Putamen (tissue), 1 donor: Measurements from ENCODE around the gene SPPL2C.
A peak's percentile ranks its signal among the peaks of the same experiment; 100 is the strongest.

Source experiments
- DNase-seq: peaks from one replicate; pipeline ENCODE4 v3.0.0-alpha.2; 2016; ENCODE audit warnings: low spot score

The SPPL2C gene

GRCh38 chr17:45844695-45845375 is at the start of gene SPPL2C:
Gene SPPL2C, plus strand, starts transcription at chr17:45844881. Its CDS starts 26 bp downstream, at chr17:45844907.
- no peak for DNase-seq

- DNase-seq = no peak
These were observed 43.9 kb upstream of the SPPL2C start for GRCh38 chr17:45800816-45801215.

- DNase-seq = no peak
These were observed 43.3 kb upstream of the SPPL2C start for GRCh38 chr17:45801421-45801820.

GRCh38 chr17:45808845-45809244 is 35.8 kb upstream of the SPPL2C start:
- DNase-seq = no peak

GRCh38 chr17:45809499-45809898 is 35.2 kb upstream of the SPPL2C start:
- no peak for DNase-seq

GRCh38 chr17:45812102-45812501 is 32.6 kb upstream of the SPPL2C start:
- no peak for DNase-seq

GRCh38 chr17:45813048-45813725 is 31.5 kb upstream of the SPPL2C start:
- peak; percentile 71 for DNase-seq

GRCh38 chr17:45814622-45815606 is 29.8 kb upstream of the SPPL2C start:
- peak; percentile 60 for DNase-seq

GRCh38 chr17:45815752-45816151 is 28.9 kb upstream of the SPPL2C start:
- no peak for DNase-seq

GRCh38 chr17:45818041-45818440 is 26.6 kb upstream of the SPPL2C start:
- DNase-seq = no peak

- DNase-seq = peak; percentile 62
These were observed 26.0 kb upstream of the SPPL2C start for GRCh38 chr17:45818699-45819098.

GRCh38 chr17:45819632-45820031 is 25.0 kb upstream of the SPPL2C start:
- no peak for DNase-seq

- DNase-seq = no peak
These were observed 24.5 kb upstream of the SPPL2C start for GRCh38 chr17:45820052-45820780.

- no peak for DNase-seq
These were observed 23.5 kb upstream of the SPPL2C start for GRCh38 chr17:45821147-45821546.

GRCh38 chr17:45823598-45823997 is 21.1 kb upstream of the SPPL2C start:
- DNase-seq = no peak

GRCh38 chr17:45824475-45824874 is 20.2 kb upstream of the SPPL2C start:
- no peak for DNase-seq

- DNase-seq = no peak
These were observed 19.7 kb upstream of the SPPL2C start for GRCh38 chr17:45824901-45825492.

- peak; percentile 53 for DNase-seq
These were observed 18.9 kb upstream of the SPPL2C start for GRCh38 chr17:45825792-45826191.

- DNase-seq = no peak
These were observed 17.6 kb upstream of the SPPL2C start for GRCh38 chr17:45826919-45827588.

GRCh38 chr17:45828171-45828570 is 16.5 kb upstream of the SPPL2C start:
- no peak for DNase-seq
